Body of pancreas (tissue), 4 donors: Measurements from ENCODE around the gene NOX1. TPM values are rescaled to one million over a fixed set of nuclear protein-coding genes. Genes with fewer than 3 reads are reported as not detected.
"Not testable (repeated sequence)": the region's sequence is repeated elsewhere in the genome, so short reads cannot be mapped to it uniquely, and the experiment has no call there.

Experiments used
- ATAC-seq: fragments of 150-250 bp; one replicate; pipeline ENCODE4 v1.9.1; 2016
- DNase-seq, 4 donors: peaks; one replicate each; pipeline ENCODE4 v3.0.0-alpha.2; 2019
- H3K27ac ChIP-seq, 4 donors: fragments of 200-600 bp; sonication (generic); 1 replicate in 3 of 4; 2 replicates in 1 of 4; pipeline versions ENCODE4 v1.5.1 to v1.6.1; 2016 to 2019; ENCODE audit warnings: mild to moderate bottlenecking in 1 of 4, mixed read lengths in 1 of 4, moderate library complexity in 1 of 4
- H3K27me3 ChIP-seq, 2 donors: fragments of 200-600 bp; sonication (generic); one replicate each; pipeline ENCODE4 v1.6.0; 2016; ENCODE audit warnings: mild to moderate bottlenecking in 1 of 2
- H3K36me3 ChIP-seq, 2 donors: fragments of 200-600 bp; sonication (generic); replicated peaks in 1 of 2; 2 replicates each; pipeline ENCODE4 v1.5.1; 2016; ENCODE audit warnings: low read depth in 2 of 2; ENCODE audit not compliant: insufficient read depth in 1 of 2
- H3K4me1 ChIP-seq: fragments of 200-600 bp; sonication (generic); one replicate; pipeline ENCODE4 v1.6.0; 2016
- H3K4me3 ChIP-seq, 2 donors: fragments of 200-600 bp; sonication (generic); 1 replicate in 1 of 2; 2 replicates in 1 of 2; pipeline ENCODE4 v1.5.1; 2016 to 2019
- H3K9me3 ChIP-seq, 3 donors: fragments of 200-600 bp; sonication (generic); 1 replicate in 2 of 3; 2 replicates in 1 of 3; pipeline ENCODE4 v1.5.1; 2016
- CTCF ChIP-seq, 7 experiments: fragments of 450-650 bp in 4 of 7; fragments of 200-600 bp in 3 of 7; sonication (generic) in 3 of 7; IDR thresholded peaks; one replicate each; pipeline ENCODE4 v1.5.1; 2016 to 2019; ENCODE audit warnings: antibody characterized with exemption in 7 of 7
- POLR2A ChIP-seq, 3 donors: fragments of 450-650 bp; IDR thresholded peaks; one replicate each; pipeline ENCODE4 v1.6.1; 2016; ENCODE audit warnings: antibody characterized with exemption in 3 of 3, mild to moderate bottlenecking in 2 of 3
- WGBS, 2 donors: methylation state at CpG; one replicate each; pipeline ENCODE4 v1.1.5; 2017; 5-methylcytosine and 5-hydroxymethylcytosine counted together
- intact Hi-C: fragments of 100-400 bp; cut with DNase I; formaldehyde crosslinking; loops from one replicate; pipeline ENCODE4 v1.15.1; 2023
- total RNA-seq, 2 donors: library from RNA; depleted of rRNA; stranded (reverse); fragments of >200 nt; gene quantifications; one replicate each; pipeline ENCODE4 v1.1.0, GENCODE V29; 2016

Gene NOX1
- total RNA-seq, 2 donors from 2014 or later, result not detected

GRCh38 chrX:100819534-100819836 is 54.7 kb downstream of the NOX1 start:
- Histone ChIP-seq H3K4me1 (no peaks in the 10 kb centered on the region), H3K27me3 (no peaks in the 10 kb centered on the region), H3K36me3 (no peaks in the 10 kb centered on the region), H3K9me3 (no peaks in the 10 kb centered on the region), H3K27ac (peak overlapping the region in 2 of 4 donors; percentile 81 to 82), H3K4me3 (peak overlapping the region; percentile 29 to 48)
- ATAC-seq, result no peak
- no peak for TF ChIP-seq CTCF (IDR thresholded peaks at IDR 0.05)
- TF ChIP-seq POLR2A (IDR thresholded peaks at IDR 0.05), result no peak
- DNase-seq, result no peak
- intact Hi-C loops, result no loop called here
- 8 to 16% methylated on average over 14 to 15 of the region's 15 CpGs for WGBS, 2 donors

- 23 to 30% methylated on average over 2 of the region's 2 CpGs for WGBS, 2 donors
Observed at GRCh38 chrX:100817340-100817739, 56.8 kb downstream of the NOX1 start.

GRCh38 chrX:100812216-100813158 is 61.7 kb downstream of the NOX1 start:
- no peak for DNase-seq

More at GRCh38 chrX:100817340-100817739, 56.8 kb downstream of the NOX1 start:
- Histone ChIP-seq H3K9me3 (no peaks in the 10 kb centered on the region), H3K27me3 (no peaks in the 10 kb centered on the region), H3K36me3 (no peaks in the 10 kb centered on the region), H3K4me1 (no peaks in the 10 kb centered on the region), H3K4me3 (no peak overlapping the region), H3K27ac (no peak overlapping the region)
- ATAC-seq, result no peak
- DNase-seq, result no peak
- intact Hi-C loops, result no loop called here
- TF ChIP-seq CTCF (IDR thresholded peaks at IDR 0.05) (no peak), POLR2A (IDR thresholded peaks at IDR 0.05) (no peak)

GRCh38 chrX:100808265-100808664 is 65.9 kb downstream of the NOX1 start:
- H3K9me3 ChIP-seq, ATAC-seq, H3K27me3 ChIP-seq, H3K4me1 ChIP-seq, H3K36me3 ChIP-seq, H3K27ac ChIP-seq, DNase-seq, H3K4me3 ChIP-seq, intact Hi-C loops: not testable (repeated sequence)
- 79 to 82% methylated on average over 7 of the region's 7 CpGs for WGBS, 2 donors

More at GRCh38 chrX:100812216-100813158, 61.7 kb downstream of the NOX1 start:
- intact Hi-C loops, result no loop called here
- no peak overlapping the region for H3K27ac ChIP-seq
- no peaks in the 10 kb centered on the region for H3K4me1 ChIP-seq
- H3K9me3 ChIP-seq, result no peaks in the 10 kb centered on the region
- 38 to 39% methylated on average over 4 to 11 of the region's 12 CpGs for WGBS, 2 donors
- no peak for ATAC-seq
- TF ChIP-seq POLR2A (IDR thresholded peaks at IDR 0.05) (no peak), CTCF (IDR thresholded peaks at IDR 0.05) (no peak)
- no peaks in the 10 kb centered on the region for H3K36me3 ChIP-seq
- no peak overlapping the region for H3K4me3 ChIP-seq
- no peaks in the 10 kb centered on the region for H3K27me3 ChIP-seq

- WGBS, 2 donors, result 44% methylated on average over 1 of the region's 1 CpG; no CpG with 5 or more reads in 1 of the 2 donors
- intact Hi-C loops, result no loop called here
Observed at GRCh38 chrX:100804780-100805179, 69.4 kb downstream of the NOX1 start.

More at GRCh38 chrX:100804780-100805179, 69.4 kb downstream of the NOX1 start:
- DNase-seq, result no peak
- H3K4me1 ChIP-seq, result no peaks in the 10 kb centered on the region
- ATAC-seq, result no peak
- no peaks in the 10 kb centered on the region for H3K9me3 ChIP-seq
- H3K36me3 ChIP-seq, result no peaks in the 10 kb centered on the region
- H3K27me3 ChIP-seq, result no peaks in the 10 kb centered on the region
- no peak for TF ChIP-seq POLR2A (IDR thresholded peaks at IDR 0.05)
- no peak for TF ChIP-seq CTCF (IDR thresholded peaks at IDR 0.05)
- no peak overlapping the region for H3K4me3 ChIP-seq
- H3K27ac ChIP-seq, result no peak overlapping the region
